ENCODE data around the gene CDH12.

- no peak for TF ChIP-seq CTCF (IDR thresholded peaks at IDR 0.05; ENCODE audit: insufficient read depth, low read depth, low read length)
- no peak for TF ChIP-seq EZH2 (IDR thresholded peaks at IDR 0.05; ENCODE audit: insufficient read depth, low read length)
Measured at GRCh38 chr5:21826884-21827283, 1026.3 kb downstream of the CDH12 start.
